ENCODE data around the gene ZNF525. TPM values are rescaled to one million over a fixed set of nuclear protein-coding genes. Genes with fewer than 3 reads are reported as not detected.
"Not testable (repeated sequence)": the region's sequence is repeated elsewhere in the genome, so short reads cannot be mapped to it uniquely, and the experiment has no call there.

Gene ZNF525
- total RNA-seq, 2 donors from 2014 or later = 7.8 to 20.4 TPM

DNA sequence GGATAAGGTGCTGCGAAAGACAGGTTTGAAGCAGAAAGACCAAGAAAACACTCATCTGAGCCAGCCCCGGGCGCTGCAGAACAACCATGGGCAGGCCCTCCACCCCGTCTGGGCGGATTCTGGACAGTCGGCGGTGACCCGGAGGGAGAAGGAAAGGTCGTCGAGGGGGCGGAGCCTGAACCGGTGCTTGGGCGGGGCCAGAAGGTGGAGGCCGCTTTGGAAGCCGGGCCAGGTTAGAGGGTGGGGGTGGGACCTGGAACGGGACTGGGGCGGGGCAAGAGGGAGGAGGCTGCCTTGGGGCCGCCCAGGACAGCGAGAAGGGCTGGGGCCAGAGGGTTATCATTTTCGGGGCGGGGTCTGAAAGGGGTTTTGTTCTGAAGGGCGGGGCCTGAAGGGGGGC lies 24.5 kb downstream of the ZNF525 start:
- Histone ChIP-seq H3K9me3 (no peaks in the 10 kb centered on the region), H3K27ac (no peak overlapping the region)
- no peak for DNase-seq (ENCODE audit: low spot score)

DNA sequence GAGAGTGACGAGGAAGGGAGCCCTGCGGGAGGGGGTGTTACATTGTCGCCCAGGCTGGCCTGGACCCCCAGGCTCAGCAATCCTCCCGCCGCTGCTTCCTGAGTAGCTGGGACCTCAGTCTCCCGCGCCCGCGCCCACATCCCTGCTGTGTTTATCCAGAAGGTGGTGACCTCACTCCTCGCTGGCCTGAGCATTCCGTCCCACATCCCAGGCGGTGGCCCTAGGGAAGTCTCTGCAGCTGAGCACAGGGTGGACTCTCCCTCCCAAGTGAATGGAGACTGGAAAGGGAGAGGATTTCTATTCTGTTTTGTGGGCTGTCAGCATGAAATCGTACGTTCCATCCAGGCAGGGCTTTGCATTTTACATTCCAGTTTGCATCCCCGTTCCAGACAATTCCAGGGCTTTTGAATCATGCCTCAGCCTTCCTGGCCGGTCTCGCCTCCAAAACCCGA lies 29.0 kb downstream of the ZNF525 start:
- Histone ChIP-seq H3K4me1 (replicated peaks) (no peaks in the 10 kb centered on the region), H3K27ac (peak overlapping the region; percentile 79 to 80), H3K4me3 (peak overlapping the region; percentile 73 to 75), H3K27me3 (replicated peaks; ENCODE audit: insufficient read depth) (no peaks in the 10 kb centered on the region), H3K9me3 (no peaks in the 10 kb centered on the region), H3K36me3 (no peaks in the 10 kb centered on the region)
- TF ChIP-seq, protein P1, sequence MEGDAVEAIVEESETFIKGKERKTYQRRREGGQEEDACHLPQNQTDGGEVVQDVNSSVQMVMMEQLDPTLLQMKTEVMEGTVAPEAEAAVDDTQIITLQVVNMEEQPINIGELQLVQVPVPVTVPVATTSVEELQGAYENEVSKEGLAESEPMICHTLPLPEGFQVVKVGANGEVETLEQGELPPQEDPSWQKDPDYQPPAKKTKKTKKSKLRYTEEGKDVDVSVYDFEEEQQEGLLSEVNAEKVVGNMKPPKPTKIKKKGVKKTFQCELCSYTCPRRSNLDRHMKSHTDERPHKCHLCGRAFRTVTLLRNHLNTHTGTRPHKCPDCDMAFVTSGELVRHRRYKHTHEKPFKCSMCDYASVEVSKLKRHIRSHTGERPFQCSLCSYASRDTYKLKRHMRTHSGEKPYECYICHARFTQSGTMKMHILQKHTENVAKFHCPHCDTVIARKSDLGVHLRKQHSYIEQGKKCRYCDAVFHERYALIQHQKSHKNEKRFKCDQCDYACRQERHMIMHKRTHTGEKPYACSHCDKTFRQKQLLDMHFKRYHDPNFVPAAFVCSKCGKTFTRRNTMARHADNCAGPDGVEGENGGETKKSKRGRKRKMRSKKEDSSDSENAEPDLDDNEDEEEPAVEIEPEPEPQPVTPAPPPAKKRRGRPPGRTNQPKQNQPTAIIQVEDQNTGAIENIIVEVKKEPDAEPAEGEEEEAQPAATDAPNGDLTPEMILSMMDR (IDR thresholded peaks at IDR 0.05) = no peak
- no peak for TF ChIP-seq POLR2AphosphoS5 (IDR thresholded peaks at IDR 0.05)
- TF ChIP-seq POLR2A (IDR thresholded peaks at IDR 0.05) = no peak
- DNase-seq (ENCODE audit: low spot score) = no peak
- 3% methylated on average over 18 of the region's 18 CpGs for WGBS
- intact Hi-C loops (cut with DNase I) = loop anchor here (2.0 to 10.0 kb wide), 2 partner anchors 30 to 140 kb away; partner anchors contain the start of genes VN1R2, ZNF525 and ZNF677

More for the DNA sequence above, 24.5 kb downstream of the ZNF525 start:
- Histone ChIP-seq H3K36me3 (no peaks in the 10 kb centered on the region), H3K4me3 (no peak overlapping the region), H3K4me1 (replicated peaks) (no peaks in the 10 kb centered on the region), H3K27me3 (replicated peaks; ENCODE audit: insufficient read depth) (no peaks in the 10 kb centered on the region)
- intact Hi-C loops (cut with DNase I) = loop anchor here (10.0 kb wide), 1 partner anchor 135 kb away; the partner anchor contains the start of genes VN1R2 and ZNF677
- 55% methylated on average over 22 of the region's 22 CpGs for WGBS
- TF ChIP-seq POLR2A (IDR thresholded peaks at IDR 0.05) = no peak
- TF ChIP-seq, protein P1 (IDR thresholded peaks at IDR 0.05) = no peak
- no peak for TF ChIP-seq POLR2AphosphoS5 (IDR thresholded peaks at IDR 0.05)

- Histone ChIP-seq H3K36me3 (no peaks in the 10 kb centered on the region), H3K4me3 (peak within 1 kb of the TSS; percentile 73 to 75), H3K27ac (peak within 1 kb of the TSS; percentile 79 to 80), H3K4me1 (replicated peaks) (no peaks in the 10 kb centered on the region), H3K9me3 (no peaks in the 10 kb centered on the region), H3K27me3 (replicated peaks; ENCODE audit: insufficient read depth) (no peaks in the 10 kb centered on the region)
- peak; percentile 95 for DNase-seq (ENCODE audit: low spot score)
- intact Hi-C loops (cut with DNase I) = loop anchor here (2.0 to 10.0 kb wide), 2 partner anchors 30 to 140 kb away; partner anchors contain the start of genes VN1R2, ZNF525 and ZNF677
- TF ChIP-seq POLR2A (IDR thresholded peaks at IDR 0.05) (peak; percentile 68), POLR2AphosphoS5 (IDR thresholded peaks at IDR 0.05) (peak; percentile 97)
- TF ChIP-seq, protein P1 (IDR thresholded peaks at IDR 0.05) = peak; percentile 33 to 78 (median 60)
- under 1% methylated on average over 58 of the region's 58 CpGs for WGBS
These were observed 29.7 kb downstream of the ZNF525 start, which contains the start of gene ZNF765 for GRCh38 chr19:53394974-53395839. TSS of gene ZNF765 (plus strand) at chr19:53395149. CDS start at chr19:53398016, 2,867 bp downstream.

DNA sequence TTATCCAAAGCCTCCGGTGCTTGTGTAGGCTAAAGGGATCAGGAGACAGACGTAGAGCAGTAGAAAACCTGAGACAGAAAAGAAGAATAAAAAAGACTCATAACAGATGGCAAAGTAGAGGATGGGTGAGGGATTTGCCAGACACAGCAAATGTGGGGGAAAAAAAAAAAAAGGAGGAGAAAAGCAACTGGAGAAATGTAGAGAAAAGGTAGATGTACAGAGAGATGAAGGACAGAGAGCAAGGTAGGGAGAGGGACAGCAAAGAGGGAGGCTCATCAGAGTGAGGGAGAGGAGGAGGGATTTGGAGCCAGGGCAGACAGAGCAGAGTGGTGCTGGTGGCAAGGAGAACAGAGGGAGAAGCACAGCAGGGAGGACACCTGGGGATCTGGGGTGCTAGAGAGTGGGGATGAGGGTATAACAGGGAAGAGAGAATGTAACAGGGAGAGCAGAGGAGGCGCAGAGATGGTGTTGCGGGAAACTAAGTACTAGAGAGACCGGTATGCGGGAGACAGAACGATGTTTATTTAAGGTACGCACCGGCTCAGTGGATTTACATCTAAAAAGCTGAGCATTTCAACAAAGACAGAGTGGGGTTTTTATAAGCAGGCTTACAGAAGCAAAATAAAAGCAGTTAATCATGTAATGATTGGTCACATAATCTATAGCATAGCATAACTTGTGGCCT lies 30.5 kb downstream of the ZNF525 start:
- H3K27me3 ChIP-seq (replicated peaks; ENCODE audit: insufficient read depth); H3K9me3 ChIP-seq; DNase-seq (ENCODE audit: low spot score); H3K36me3 ChIP-seq; H3K4me1 ChIP-seq (replicated peaks): not testable (repeated sequence)
- H3K27ac ChIP-seq = peak overlapping the region; percentile 79 to 80
- peak overlapping the region; percentile 73 to 75 for H3K4me3 ChIP-seq
- 8% methylated on average over 9 of the region's 9 CpGs for WGBS
- intact Hi-C loops (cut with DNase I) = loop anchor here (2.0 to 10.0 kb wide), 2 partner anchors 31 to 141 kb away; partner anchors contain the start of genes VN1R2, ZNF525 and ZNF677

DNA sequence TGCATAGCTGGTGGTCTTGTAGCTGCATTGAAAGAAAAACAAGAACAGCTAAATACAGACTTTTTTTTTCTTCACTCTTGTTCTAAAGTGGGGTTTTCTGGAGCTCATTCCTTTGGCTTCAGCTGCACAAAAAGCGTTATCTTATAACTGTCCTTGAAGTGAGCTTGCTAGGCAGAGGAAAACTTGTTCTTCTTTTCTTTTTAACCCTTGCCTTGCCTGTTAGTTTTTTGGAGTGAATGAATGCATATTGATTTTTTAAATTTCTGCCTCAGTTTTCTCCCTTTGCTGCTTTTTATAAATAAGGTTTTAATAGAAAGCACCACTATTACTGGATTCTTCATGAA lies 31.0 kb downstream of the ZNF525 start:
- 0% methylated on average over 1 of the region's 1 CpG for WGBS
- H3K27me3 ChIP-seq (replicated peaks; ENCODE audit: insufficient read depth) = no peaks in the 10 kb centered on the region
- no peak for DNase-seq (ENCODE audit: low spot score)
- H3K4me1 ChIP-seq (replicated peaks) = no peaks in the 10 kb centered on the region
- TF ChIP-seq POLR2AphosphoS5 (IDR thresholded peaks at IDR 0.05) (no peak), POLR2A (IDR thresholded peaks at IDR 0.05) (no peak)
- TF ChIP-seq, protein P1 (IDR thresholded peaks at IDR 0.05) = no peak
- peak overlapping the region in 1 of 2 donors; percentile 75 for H3K4me3 ChIP-seq
- intact Hi-C loops (cut with DNase I) = loop anchor here (10.0 kb wide), 1 partner anchor 142 kb away; the partner anchor contains the start of genes VN1R2 and ZNF677
- no peaks in the 10 kb centered on the region for H3K9me3 ChIP-seq
- H3K36me3 ChIP-seq = no peaks in the 10 kb centered on the region
- no peak overlapping the region for H3K27ac ChIP-seq

- H3K27me3 ChIP-seq (replicated peaks; ENCODE audit: insufficient read depth); H3K4me1 ChIP-seq (replicated peaks); DNase-seq (ENCODE audit: low spot score); H3K36me3 ChIP-seq; H3K9me3 ChIP-seq; H3K4me3 ChIP-seq; H3K27ac ChIP-seq: not testable (repeated sequence)
- WGBS = 67% methylated on average over 1 of the region's 1 CpG
- intact Hi-C loops (cut with DNase I) = loop anchor here (10.0 kb wide), 1 partner anchor 143 kb away; the partner anchor contains the start of genes VN1R2 and ZNF677
These were observed 32.4 kb downstream of the ZNF525 start for GRCh38 chr19:53397918-53398317.
